Mesenchymal stem cell (in vitro differentiated cells and primary cell): Measurements from ENCODE around the gene PPP6R3.
A peak's percentile ranks its signal among the peaks of the same experiment; 100 is the strongest.

Experiments
- DNase-seq: peaks from one replicate; pipeline ENCODE4 v3.0.0-alpha.2; 2013
- H2AFZ ChIP-seq: one replicate; pipeline ENCODE4 v1.6.1; 2013; ENCODE audit warnings: low read depth, mild to moderate bottlenecking, control low read depth, inconsistent platforms, low read length, moderate library complexity
- H2AK5ac ChIP-seq: 2 replicates; pipeline ENCODE4 v1.6.1; 2013; ENCODE audit warnings: low read length, moderate library complexity, mild to moderate bottlenecking, inconsistent platforms; ENCODE audit not compliant: severe bottlenecking
- H2BK120ac ChIP-seq: one replicate; pipeline ENCODE4 v1.6.1; 2013; ENCODE audit warnings: low read depth, mild to moderate bottlenecking, inconsistent platforms, low read length, moderate library complexity
- H2BK12ac ChIP-seq, 2 experiments: one replicate each; pipeline ENCODE4 v1.6.1; 2013; ENCODE audit warnings: inconsistent platforms in 2 of 2, low read length in 2 of 2, mild to moderate bottlenecking in 2 of 2, moderate library complexity in 2 of 2, control low read depth in 1 of 2
- H2BK15ac ChIP-seq: one replicate; pipeline ENCODE4 v1.6.1; 2013; ENCODE audit warnings: mild to moderate bottlenecking, low read depth, inconsistent platforms; ENCODE audit not compliant: poor library complexity, severe bottlenecking
- H2BK5ac ChIP-seq: 2 replicates; pipeline ENCODE4 v1.6.1; 2013; ENCODE audit warnings: low read depth, mild to moderate bottlenecking, low read length, control low read depth, inconsistent platforms; ENCODE audit not compliant: poor library complexity, severe bottlenecking
- H3K14ac ChIP-seq, 2 experiments: one replicate each; pipeline ENCODE4 v1.6.1; 2013; ENCODE audit warnings: inconsistent platforms in 2 of 2, low read length in 2 of 2, control low read depth in 1 of 2, mild to moderate bottlenecking in 1 of 2, moderate library complexity in 1 of 2
- H3K18ac ChIP-seq, 2 experiments: one replicate each; pipeline ENCODE4 v1.6.1; 2013; ENCODE audit warnings: inconsistent platforms in 2 of 2, low read length in 2 of 2, control low read depth in 1 of 2, low read depth in 1 of 2, mild to moderate bottlenecking in 1 of 2
- H3K23ac ChIP-seq, 2 experiments: one replicate each; pipeline ENCODE4 v1.6.1; 2013; ENCODE audit warnings: inconsistent platforms in 2 of 2, low read length in 2 of 2, mild to moderate bottlenecking in 2 of 2, moderate library complexity in 2 of 2, control low read depth in 1 of 2
- H3K27ac ChIP-seq: 2 replicates; pipeline ENCODE4 v1.5.1; 2013; ENCODE audit warnings: mild to moderate bottlenecking, moderate library complexity, low read length, control low read depth, inconsistent platforms; ENCODE audit not compliant: poor library complexity, severe bottlenecking
- H3K27me3 ChIP-seq, 2 experiments: 2 replicates each; pipeline versions ENCODE4 v1.6.1 to v1.7.0; 2013; ENCODE audit warnings: low read length in 2 of 2, mild to moderate bottlenecking in 2 of 2, moderate library complexity in 2 of 2, control low read depth in 1 of 2, inconsistent platforms in 1 of 2; ENCODE audit not compliant: control insufficient read depth in 1 of 2, insufficient read depth in 1 of 2
- H3K36me3 ChIP-seq, 2 experiments: 2 replicates each; pipeline versions ENCODE4 v1.6.1 to v1.7.0; 2013; ENCODE audit warnings: low read length in 2 of 2, control low read depth in 1 of 2, inconsistent platforms in 1 of 2, low read depth in 1 of 2, mild to moderate bottlenecking in 1 of 2; ENCODE audit not compliant: insufficient read depth in 2 of 2, control insufficient read depth in 1 of 2
- H3K4ac ChIP-seq, 2 experiments: one replicate each; pipeline ENCODE4 v1.6.1; 2013; ENCODE audit warnings: inconsistent platforms in 2 of 2, low read length in 2 of 2, mild to moderate bottlenecking in 2 of 2, moderate library complexity in 2 of 2, control low read depth in 1 of 2, low read depth in 1 of 2
- H3K4me1 ChIP-seq: 2 replicates; pipeline ENCODE4 v1.6.1; 2013; ENCODE audit warnings: low read depth, low read length, control low read depth; ENCODE audit not compliant: control insufficient read depth, insufficient read depth
- H3K4me2 ChIP-seq: 2 replicates; pipeline ENCODE4 v1.6.1; 2013; ENCODE audit warnings: low read length, mild to moderate bottlenecking, inconsistent platforms; ENCODE audit not compliant: poor library complexity, severe bottlenecking
- H3K4me3 ChIP-seq, 2 experiments: 2 replicates each; pipeline versions ENCODE4 v1.5.1 to v1.7.0; 2013; ENCODE audit warnings: low read length in 2 of 2, mild to moderate bottlenecking in 2 of 2, control low read depth in 1 of 2, low read depth in 1 of 2; ENCODE audit not compliant: insufficient read depth in 1 of 2
- H3K79me1 ChIP-seq: replicated peaks from 2 replicates; pipeline ENCODE4 v1.6.1; 2013; ENCODE audit warnings: mild to moderate bottlenecking, control low read depth, low read length, inconsistent platforms; ENCODE audit not compliant: poor library complexity, severe bottlenecking
- H3K9ac ChIP-seq: 2 replicates; pipeline ENCODE4 v1.7.0; 2013; ENCODE audit warnings: mild to moderate bottlenecking, low read length, moderate library complexity
- H3K9me3 ChIP-seq: 2 replicates; pipeline ENCODE4 v1.7.0; 2013; ENCODE audit warnings: mild to moderate bottlenecking, low read length; ENCODE audit not compliant: control insufficient read depth
- H4K8ac ChIP-seq: one replicate; pipeline ENCODE4 v1.6.1; 2013; ENCODE audit warnings: inconsistent platforms, mild to moderate bottlenecking, low read length, moderate library complexity
- H4K91ac ChIP-seq: one replicate; pipeline ENCODE4 v1.6.1; 2013; ENCODE audit warnings: mild to moderate bottlenecking, low read length, inconsistent platforms
- WGBS: methylation state at CpG from one replicate; pipeline ENCODE4 v1.1.7; 2013; ENCODE audit warnings: mixed read lengths; 5-methylcytosine and 5-hydroxymethylcytosine counted together

The PPP6R3 gene

DNA sequence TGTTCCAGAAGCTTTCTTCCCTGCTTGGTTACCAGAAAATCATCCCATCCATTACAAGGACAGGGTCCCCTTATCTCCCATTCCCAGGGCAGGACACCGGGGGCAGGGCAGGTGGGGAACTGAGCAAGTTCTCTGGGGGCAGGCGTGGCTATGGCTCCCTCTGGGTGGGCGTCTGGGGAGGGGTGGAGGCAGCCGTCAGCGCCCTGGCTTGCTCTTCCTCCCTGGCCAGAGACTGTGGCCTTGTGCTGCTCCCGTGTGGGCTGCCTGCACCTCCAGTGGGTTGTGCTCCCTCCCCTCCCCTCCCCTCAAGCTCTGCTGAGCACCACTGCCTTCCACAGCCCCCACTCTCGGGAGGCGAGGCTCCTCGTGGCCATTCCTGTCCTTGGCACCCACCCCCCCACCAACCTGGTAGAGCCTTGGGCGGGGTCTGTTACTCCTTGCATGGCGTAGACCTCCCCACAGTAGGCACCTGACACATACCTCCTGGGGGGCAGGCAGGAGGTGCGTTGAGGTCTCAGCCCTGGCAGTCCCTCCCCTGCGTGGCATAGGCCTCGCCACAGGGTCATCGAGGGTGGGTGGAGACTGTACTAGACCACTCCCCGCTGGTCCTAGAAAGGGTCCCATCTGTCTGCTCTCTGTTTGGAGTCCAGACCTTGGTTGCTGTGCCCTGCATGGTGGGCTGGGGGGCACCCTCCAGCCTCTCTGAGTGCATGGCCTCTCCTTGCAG, 24.2 kb upstream of the PPP6R3 start:
- H3K4me1 ChIP-seq: peaks cover 54% of the 10 kb centered on the region
- no peak overlapping the region for H3K14ac ChIP-seq
- H3K9me3 ChIP-seq: no peaks in the 10 kb centered on the region
- H4K91ac ChIP-seq: peak overlapping the region; percentile 28
- H2BK120ac ChIP-seq: peak overlapping the region; percentile 45
- 89% methylated on average over 16 of the region's 16 CpGs for WGBS
- DNase-seq: no peak
- H3K4me2 ChIP-seq: no peak overlapping the region
- peak overlapping the region; percentile 8 to 14 for H2BK12ac ChIP-seq
- H3K4ac ChIP-seq: peak overlapping the region in 1 of 2 experiments; percentile 45
- no peak overlapping the region for H3K27ac ChIP-seq
- H2BK15ac ChIP-seq: peak overlapping the region; percentile 21
- H3K79me1 ChIP-seq: peaks cover 5% of the 10 kb centered on the region
- H3K18ac ChIP-seq: peak overlapping the region in 1 of 2 experiments; percentile 10
- no peaks in the 10 kb centered on the region for H3K27me3 ChIP-seq
- H3K4me3 ChIP-seq: peak overlapping the region in 1 of 2 experiments; percentile 6
- H3K23ac ChIP-seq: no peak overlapping the region
- H2BK5ac ChIP-seq: no peak overlapping the region
- peak overlapping the region; percentile 7 for H2AK5ac ChIP-seq
- H4K8ac ChIP-seq: peak overlapping the region; percentile 66
- no peak overlapping the region for H2AFZ ChIP-seq
- peaks cover 10 to 68% of the 10 kb centered on the region in 2 experiments for H3K36me3 ChIP-seq
- H3K9ac ChIP-seq: peak overlapping the region; percentile 80

DNA sequence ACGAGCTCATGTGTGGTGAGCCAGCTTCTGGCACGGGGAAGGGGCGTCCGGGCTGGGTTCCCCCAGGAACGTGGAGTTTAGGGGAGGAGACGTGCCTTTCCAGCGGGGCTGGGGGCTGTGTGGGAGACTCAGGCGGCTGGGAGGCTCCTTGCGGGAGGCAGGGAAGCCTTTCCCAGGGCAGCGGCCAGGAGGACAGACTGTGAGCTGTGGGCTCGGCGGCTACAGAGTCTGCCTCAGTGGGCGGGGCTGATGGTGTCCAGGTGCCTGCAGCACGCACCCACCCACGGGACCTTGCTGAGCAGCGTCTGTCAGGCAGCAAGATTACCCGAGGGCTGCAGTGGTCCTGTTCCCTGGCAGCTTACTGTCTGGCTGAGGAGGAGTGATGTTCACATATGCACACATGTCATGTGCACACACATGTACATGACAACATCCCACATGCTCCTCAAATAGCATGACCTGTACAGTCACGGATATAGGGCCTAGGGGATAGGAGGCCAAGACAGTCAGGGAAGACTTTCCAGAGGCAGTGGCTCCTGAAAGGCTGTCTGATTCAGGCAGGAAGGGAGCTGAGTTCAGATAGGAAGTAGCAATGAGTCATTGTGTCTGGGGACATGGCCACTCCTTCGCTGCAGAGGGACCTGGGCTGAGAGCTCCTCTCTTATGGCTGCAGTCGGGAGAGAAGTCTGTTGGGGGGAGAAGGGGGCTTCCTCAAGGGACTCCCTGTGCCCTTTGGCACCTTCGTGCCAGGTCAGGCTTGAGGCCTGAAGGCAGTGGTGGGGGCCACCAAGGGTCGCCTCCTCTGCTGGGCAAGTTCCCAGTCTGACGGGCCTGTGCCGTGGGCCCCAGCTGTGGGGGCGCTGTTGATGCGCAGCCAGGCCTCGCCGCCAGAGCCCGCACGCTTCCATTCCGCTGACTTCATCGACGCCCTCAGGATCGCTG, 23.3 kb upstream of the PPP6R3 start:
- peak overlapping the region; percentile 14 to 99 for H2BK12ac ChIP-seq
- peak overlapping the region; percentile 95 for H4K91ac ChIP-seq
- 67% methylated on average over 34 of the region's 34 CpGs for WGBS
- peaks cover 60% of the 10 kb centered on the region for H3K4me1 ChIP-seq
- peak overlapping the region; percentile 85 to 94 for H3K18ac ChIP-seq
- H3K36me3 ChIP-seq: peaks cover 10 to 58% of the 10 kb centered on the region in 2 experiments
- H3K4me3 ChIP-seq: peak overlapping the region; percentile 4 to 9
- no peak overlapping the region for H2BK5ac ChIP-seq
- H3K4me2 ChIP-seq: no peak overlapping the region
- peak overlapping the region; percentile 45 for H2BK120ac ChIP-seq
- peak overlapping the region; percentile 96 for H4K8ac ChIP-seq
- peaks cover 5% of the 10 kb centered on the region for H3K79me1 ChIP-seq
- H3K9ac ChIP-seq: peak overlapping the region; percentile 80
- H3K14ac ChIP-seq: peak overlapping the region in 1 of 2 experiments; percentile 84
- H3K4ac ChIP-seq: peak overlapping the region; percentile 80 to 85
- peak overlapping the region; percentile 1 for H3K27ac ChIP-seq
- peak overlapping the region; percentile 88 for H2BK15ac ChIP-seq
- no peak overlapping the region for H3K23ac ChIP-seq
- H2AK5ac ChIP-seq: peak overlapping the region; percentile 97
- no peaks in the 10 kb centered on the region for H3K9me3 ChIP-seq
- DNase-seq: peak; percentile 89
- peak overlapping the region; percentile 1 for H2AFZ ChIP-seq
- no peaks in the 10 kb centered on the region for H3K27me3 ChIP-seq

DNA sequence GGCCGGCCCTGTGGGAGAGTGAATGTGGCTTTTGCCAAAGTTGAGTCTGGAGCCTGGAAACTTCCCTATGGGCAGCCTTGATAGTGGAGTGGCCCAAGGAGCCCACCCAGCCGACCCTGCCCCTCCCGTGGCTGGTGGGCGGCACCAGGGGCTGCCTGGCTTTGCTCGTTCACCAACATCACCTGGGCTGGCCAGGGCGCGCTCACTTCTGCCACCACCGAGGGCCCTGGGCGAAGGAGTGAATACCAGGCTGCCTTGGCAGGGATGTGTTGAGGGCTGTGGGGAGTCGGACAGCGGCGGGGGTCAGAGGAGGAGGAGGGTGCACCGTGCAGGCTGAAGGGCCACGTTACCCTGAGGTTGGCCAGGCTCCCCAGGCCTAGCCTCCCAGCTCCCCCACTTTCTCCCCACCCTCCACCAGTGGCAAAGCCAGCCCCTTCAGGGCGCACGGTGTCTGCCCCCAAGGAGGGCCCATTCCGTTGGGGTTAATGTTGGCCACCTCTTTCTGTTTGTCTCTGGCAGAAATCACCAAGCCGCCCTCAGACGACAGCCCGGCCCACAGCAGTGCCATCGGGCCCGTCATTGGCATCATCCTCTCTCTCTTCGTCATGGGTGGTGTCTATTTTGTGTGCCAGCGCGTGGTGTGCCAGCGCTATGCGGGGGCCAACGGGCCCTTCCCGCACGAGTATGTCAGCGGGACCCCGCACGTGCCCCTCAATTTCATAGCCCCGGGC, 22.5 kb upstream of the PPP6R3 start:
- peak overlapping the region; percentile 88 for H3K27ac ChIP-seq
- peak overlapping the region; percentile 80 for H3K9ac ChIP-seq
- peak overlapping the region; percentile 80 to 85 for H3K4ac ChIP-seq
- peaks cover 61% of the 10 kb centered on the region for H3K4me1 ChIP-seq
- H2AFZ ChIP-seq: no peak overlapping the region
- H4K8ac ChIP-seq: peak overlapping the region; percentile 96
- H3K9me3 ChIP-seq: no peaks in the 10 kb centered on the region
- peak overlapping the region; percentile 85 to 91 for H3K18ac ChIP-seq
- H3K27me3 ChIP-seq: no peaks in the 10 kb centered on the region
- no peak for DNase-seq
- peaks cover 10 to 54% of the 10 kb centered on the region in 2 experiments for H3K36me3 ChIP-seq
- H3K14ac ChIP-seq: no peak overlapping the region
- H2BK5ac ChIP-seq: peak overlapping the region; percentile 11
- peak overlapping the region; percentile 23 to 73 for H2BK12ac ChIP-seq
- H4K91ac ChIP-seq: peak overlapping the region; percentile 95
- H2AK5ac ChIP-seq: peak overlapping the region; percentile 97
- H3K4me3 ChIP-seq: peak overlapping the region in 1 of 2 experiments; percentile 29
- peak overlapping the region; percentile 29 for H2BK120ac ChIP-seq
- 98% methylated on average over 33 of the region's 34 CpGs for WGBS
- peaks cover 5% of the 10 kb centered on the region for H3K79me1 ChIP-seq
- no peak overlapping the region for H3K23ac ChIP-seq
- peak overlapping the region; percentile 88 for H2BK15ac ChIP-seq
- H3K4me2 ChIP-seq: no peak overlapping the region
